ENCODE measurements around the gene GAS7. TPM values are rescaled to one million over a fixed set of nuclear protein-coding genes. Genes with fewer than 3 reads are reported as not detected.

The GAS7 gene
- total RNA-seq, 3 donors from 2014 or later (not counting 1 experiment from before 2014, with no cell fraction given), result 70.7 to 89.1 (median 84.8) TPM

DNA sequence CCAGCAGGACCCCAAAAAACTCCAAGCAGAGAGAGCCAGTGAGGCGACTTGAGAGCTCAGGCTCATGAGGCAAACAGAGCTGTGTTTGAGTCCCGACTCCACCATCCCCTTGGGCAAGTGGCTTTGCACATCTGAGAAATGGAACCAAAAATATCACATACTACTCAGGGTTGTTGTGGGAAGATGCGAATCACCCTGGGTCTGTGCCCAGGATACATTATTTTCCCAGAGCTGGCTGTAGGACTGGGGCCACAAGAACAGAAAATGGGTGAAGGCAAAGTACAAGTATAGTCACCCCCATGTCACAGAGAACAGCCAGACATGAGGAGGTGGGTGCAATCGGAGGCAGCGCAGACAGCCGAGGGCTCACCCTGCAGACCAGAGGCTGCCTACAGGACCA lies 127.3 kb downstream of the GAS7 start:
- peaks cover 28 to 37% of the 10 kb centered on the region in 2 donors for H3K4me1 Mint-ChIP-seq
- Histone ChIP-seq H3K4me3 (ENCODE audit: low read length) (no peak overlapping the region), H3K36me3 (ENCODE audit: control insufficient read depth, insufficient read depth, low read length) (no peaks in the 10 kb centered on the region), H3K27ac (ENCODE audit: low read length) (no peak overlapping the region), H3K27me3 (ENCODE audit: control insufficient read depth, insufficient read depth, low read length) (no peaks in the 10 kb centered on the region), H3K9me3 (ENCODE audit: control insufficient read depth, insufficient read depth, low read length) (no peaks in the 10 kb centered on the region), H3K4me1 (ENCODE audit: control insufficient read depth, insufficient read depth, low read length) (peaks cover 4% of the 10 kb centered on the region)
- no peaks in the 10 kb centered on the region for H3K9me3 Mint-ChIP-seq
- intact Hi-C loops (cut with micrococcal nuclease), result no loop called here
- H3K27ac Mint-ChIP-seq, result no peak overlapping the region
- DNase-seq (no peak), ATAC-seq (no peak)
- 99% methylated on average over 6 of the region's 6 CpGs for WGBS (ENCODE audit: insufficient coverage)
- H3K27me3 Mint-ChIP-seq (ENCODE audit: low read depth in 2 of 2), result no peaks in the 10 kb centered on the region
- no peak overlapping the region for H3K4me3 Mint-ChIP-seq
- TF ChIP-seq, protein P1, sequence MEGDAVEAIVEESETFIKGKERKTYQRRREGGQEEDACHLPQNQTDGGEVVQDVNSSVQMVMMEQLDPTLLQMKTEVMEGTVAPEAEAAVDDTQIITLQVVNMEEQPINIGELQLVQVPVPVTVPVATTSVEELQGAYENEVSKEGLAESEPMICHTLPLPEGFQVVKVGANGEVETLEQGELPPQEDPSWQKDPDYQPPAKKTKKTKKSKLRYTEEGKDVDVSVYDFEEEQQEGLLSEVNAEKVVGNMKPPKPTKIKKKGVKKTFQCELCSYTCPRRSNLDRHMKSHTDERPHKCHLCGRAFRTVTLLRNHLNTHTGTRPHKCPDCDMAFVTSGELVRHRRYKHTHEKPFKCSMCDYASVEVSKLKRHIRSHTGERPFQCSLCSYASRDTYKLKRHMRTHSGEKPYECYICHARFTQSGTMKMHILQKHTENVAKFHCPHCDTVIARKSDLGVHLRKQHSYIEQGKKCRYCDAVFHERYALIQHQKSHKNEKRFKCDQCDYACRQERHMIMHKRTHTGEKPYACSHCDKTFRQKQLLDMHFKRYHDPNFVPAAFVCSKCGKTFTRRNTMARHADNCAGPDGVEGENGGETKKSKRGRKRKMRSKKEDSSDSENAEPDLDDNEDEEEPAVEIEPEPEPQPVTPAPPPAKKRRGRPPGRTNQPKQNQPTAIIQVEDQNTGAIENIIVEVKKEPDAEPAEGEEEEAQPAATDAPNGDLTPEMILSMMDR (IDR thresholded peaks at IDR 0.05), result no peak
- H3K36me3 Mint-ChIP-seq, result no peaks in the 10 kb centered on the region

DNA sequence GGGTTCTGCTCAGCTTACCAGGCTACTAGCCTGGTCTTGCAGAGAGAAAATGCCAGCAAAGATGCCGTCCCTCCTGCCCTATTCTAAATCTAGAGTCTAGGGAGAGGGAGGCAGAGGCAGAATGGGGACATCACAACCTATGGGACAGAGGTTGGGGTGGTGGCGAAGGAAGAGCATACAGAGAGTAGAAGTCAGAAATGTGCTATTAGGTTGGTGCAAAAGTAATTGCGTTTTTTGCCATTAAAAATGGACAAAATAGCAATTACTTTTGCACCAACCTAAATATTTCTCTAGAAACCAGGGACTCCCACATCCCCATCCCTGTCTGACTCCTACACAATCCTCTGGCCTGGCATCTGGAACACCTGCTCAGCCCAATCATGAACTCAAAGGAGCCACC lies 127.7 kb downstream of the GAS7 start:
- Histone ChIP-seq H3K27ac (ENCODE audit: low read length) (no peak overlapping the region), H3K27me3 (ENCODE audit: control insufficient read depth, insufficient read depth, low read length) (no peaks in the 10 kb centered on the region), H3K36me3 (ENCODE audit: control insufficient read depth, insufficient read depth, low read length) (no peaks in the 10 kb centered on the region), H3K9me3 (ENCODE audit: control insufficient read depth, insufficient read depth, low read length) (no peaks in the 10 kb centered on the region), H3K4me1 (ENCODE audit: control insufficient read depth, insufficient read depth, low read length) (peaks cover 4% of the 10 kb centered on the region), H3K4me3 (ENCODE audit: low read length) (no peak overlapping the region)
- Mint-ChIP-seq H3K4me1 (peaks cover 32 to 39% of the 10 kb centered on the region in 2 donors), H3K4me3 (no peak overlapping the region), H3K9me3 (no peaks in the 10 kb centered on the region), H3K27me3 (ENCODE audit: low read depth in 2 of 2) (no peaks in the 10 kb centered on the region), H3K36me3 (peaks cover under 1% of the 10 kb centered on the region), H3K27ac (no peak overlapping the region)
- intact Hi-C loops (cut with micrococcal nuclease), result no loop called here
- 98% methylated on average over 3 of the region's 3 CpGs for WGBS (ENCODE audit: insufficient coverage)
- no peak for DNase-seq
- TF ChIP-seq, protein P1 (IDR thresholded peaks at IDR 0.05), result no peak
- no peak for ATAC-seq

DNA sequence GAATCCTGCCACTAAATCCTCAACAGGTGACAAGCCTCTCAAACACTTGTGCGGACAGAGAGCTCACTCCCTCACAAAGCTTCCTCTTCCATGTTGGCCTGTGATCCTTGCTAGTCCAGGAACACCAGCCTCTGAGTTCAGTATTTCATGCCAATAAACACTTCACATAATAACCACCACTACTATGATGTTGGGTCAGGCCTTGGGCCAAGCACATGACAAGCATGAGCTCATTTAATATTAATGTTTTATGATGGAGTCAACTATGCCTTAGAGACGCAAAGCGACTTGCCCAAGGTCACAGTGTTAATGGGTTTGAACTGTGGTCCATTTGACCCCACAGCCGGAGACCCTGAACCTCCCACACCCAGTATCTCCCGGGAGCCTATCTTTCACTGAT lies 129.1 kb downstream of the GAS7 start:
- H3K27me3 ChIP-seq (ENCODE audit: control insufficient read depth, insufficient read depth, low read length), result no peaks in the 10 kb centered on the region
- TF ChIP-seq, protein P1 (IDR thresholded peaks at IDR 0.05), result no peak
- no peaks in the 10 kb centered on the region for H3K36me3 ChIP-seq (ENCODE audit: control insufficient read depth, insufficient read depth, low read length)
- no peak overlapping the region for H3K27ac ChIP-seq (ENCODE audit: low read length)
- 94% methylated on average over 5 of the region's 5 CpGs for WGBS (ENCODE audit: insufficient coverage)
- Mint-ChIP-seq H3K9me3 (peaks cover 2 to 3% of the 10 kb centered on the region in 2 donors), H3K27ac (peak overlapping the region in 1 of 2 donors; percentile 44), H3K36me3 (peaks cover 7% of the 10 kb centered on the region), H3K4me1 (peaks cover 39 to 46% of the 10 kb centered on the region in 2 donors), H3K4me3 (no peak overlapping the region), H3K27me3 (ENCODE audit: low read depth in 2 of 2) (no peaks in the 10 kb centered on the region)
- DNase-seq (no peak), ATAC-seq (no peak)
- H3K4me3 ChIP-seq (ENCODE audit: low read length), result no peak overlapping the region
- peaks cover 3% of the 10 kb centered on the region for H3K9me3 ChIP-seq (ENCODE audit: control insufficient read depth, insufficient read depth, low read length)
- intact Hi-C loops (cut with micrococcal nuclease), result no loop called here
- H3K4me1 ChIP-seq (ENCODE audit: control insufficient read depth, insufficient read depth, low read length), result peaks cover 9% of the 10 kb centered on the region

DNA sequence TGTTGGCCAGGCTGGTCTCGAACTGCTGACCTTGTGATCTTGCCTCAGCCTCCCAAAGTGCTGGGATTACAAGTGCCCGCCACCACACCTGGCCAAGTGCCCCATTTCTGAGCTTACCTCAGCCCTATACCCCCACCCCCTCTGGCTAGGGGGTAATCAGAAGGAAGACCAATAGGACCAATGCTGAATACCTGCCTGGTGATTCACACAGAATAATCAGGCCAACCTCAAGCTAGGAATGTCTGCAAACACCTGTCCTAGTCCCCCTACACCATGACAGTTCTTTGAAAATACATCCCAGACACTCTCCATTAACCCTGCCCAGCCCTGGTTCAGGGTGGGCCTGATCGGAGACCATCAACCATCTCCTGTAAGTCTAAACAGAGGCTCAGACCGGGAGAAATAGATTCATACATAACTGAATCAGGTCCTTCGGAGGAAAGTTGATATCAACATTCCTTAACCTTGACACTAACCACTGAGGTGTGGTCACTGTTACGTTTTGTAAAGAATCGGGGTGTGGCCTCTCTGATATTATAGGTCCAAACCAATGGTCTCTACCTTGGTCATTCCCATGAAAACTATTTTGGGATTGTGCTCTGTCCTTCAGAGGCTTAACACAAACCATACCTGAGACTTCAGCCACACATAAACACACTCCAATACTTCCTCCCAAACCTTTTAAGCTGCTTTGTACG lies 130.8 kb downstream of the GAS7 start:
- Mint-ChIP-seq H3K27ac (peak overlapping the region; percentile 16 to 21), H3K36me3 (peaks cover 7% of the 10 kb centered on the region), H3K4me1 (peaks cover 46 to 49% of the 10 kb centered on the region in 2 donors), H3K9me3 (peaks cover 2 to 3% of the 10 kb centered on the region in 2 donors), H3K27me3 (ENCODE audit: low read depth in 2 of 2) (no peaks in the 10 kb centered on the region), H3K4me3 (no peak overlapping the region)
- no peak overlapping the region for H3K27ac ChIP-seq (ENCODE audit: low read length)
- intact Hi-C loops (cut with micrococcal nuclease), result no loop called here
- no peaks in the 10 kb centered on the region for H3K36me3 ChIP-seq (ENCODE audit: control insufficient read depth, insufficient read depth, low read length)
- H3K4me1 ChIP-seq (ENCODE audit: control insufficient read depth, insufficient read depth, low read length), result peaks cover 27% of the 10 kb centered on the region
- no peaks in the 10 kb centered on the region for H3K27me3 ChIP-seq (ENCODE audit: control insufficient read depth, insufficient read depth, low read length)
- H3K9me3 ChIP-seq (ENCODE audit: control insufficient read depth, insufficient read depth, low read length), result peaks cover 3% of the 10 kb centered on the region
- H3K4me3 ChIP-seq (ENCODE audit: low read length), result no peak overlapping the region
- TF ChIP-seq, protein P1 (IDR thresholded peaks at IDR 0.05), result no peak
- no peak for DNase-seq
- ATAC-seq, result no peak
- 90% methylated on average over 8 of the region's 8 CpGs for WGBS (ENCODE audit: insufficient coverage)

Data from natural killer cell (primary cell).